Mammary epithelial cell (primary cell): ENCODE data around the gene CHI3L1.

Experiments
- CTCF ChIP-seq, 2 donors: IDR thresholded peaks in 1 of 2; conservative IDR thresholded peaks in 1 of 2; 2 replicates each; pipeline ENCODE4 v1.5.1; 2011 to 2012; ENCODE audit warnings: inconsistent platforms in 2 of 2, low read length in 2 of 2, mild to moderate bottlenecking in 2 of 2, control low read depth in 1 of 2, low read depth in 1 of 2; ENCODE audit not compliant: insufficient read depth in 1 of 2; ENCODE audit errors: extremely low read depth in 1 of 2
- EZH2 ChIP-seq: IDR thresholded peaks from 2 replicates; pipeline ENCODE4 v1.6.1; 2012; ENCODE audit warnings: low read length, inconsistent platforms, borderline replicate concordance

DNA sequence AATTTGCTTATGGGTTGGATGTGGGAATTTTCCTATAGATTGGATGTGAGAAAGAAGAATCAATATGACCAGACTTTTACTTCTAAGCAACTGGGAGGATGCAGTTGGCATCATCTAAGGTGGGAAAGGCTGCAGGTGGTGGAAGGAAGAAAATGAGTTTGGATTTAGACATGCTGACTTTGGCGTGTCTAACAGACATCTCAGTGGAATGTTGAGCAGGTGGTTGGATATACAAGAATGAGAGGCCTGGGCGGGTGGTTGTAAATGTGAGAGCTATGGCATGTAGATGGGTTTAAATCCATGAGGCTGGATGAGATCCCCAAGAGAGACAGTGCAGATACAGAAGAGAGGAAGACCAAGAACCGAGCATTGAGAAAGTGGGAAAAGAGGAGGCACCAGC lies 48.4 kb downstream of the CHI3L1 start:
- TF ChIP-seq EZH2 (no peak), CTCF (conservative IDR thresholded peaks at IDR 0.05 in 1 of 2, IDR thresholded peaks at IDR 0.05 in 1 of 2; ENCODE audit: extremely low read depth in 1 of 2, insufficient read depth in 1 of 2, low read depth in 1 of 2, low read length in 2 of 2) (no peak)
